GM12865 (cell line): ENCODE data around the gene NMBR.
"Not testable (repeated sequence)": the region's sequence is repeated elsewhere in the genome, so short reads cannot be mapped to it uniquely, and the experiment has no call there.

Experiments
- DNase-seq: peaks from one replicate; pipeline ENCODE4 v3.0.0; 2010; ENCODE audit warnings: low read depth
- H3K4me3 ChIP-seq: 2 replicates; pipeline ENCODE4 v1.5.1; 2011; ENCODE audit warnings: mild to moderate bottlenecking, low read depth, low read length, control low read depth
- TF ChIP-seq, protein P1 (sequence below): IDR thresholded peaks from 2 replicates; pipeline ENCODE4 v1.5.1; 2011; ENCODE audit warnings: low read length, control low read depth, low read depth, inconsistent platforms; ENCODE audit not compliant: insufficient read depth; ENCODE audit errors: missing control alignments

NMBR gene

DNA sequence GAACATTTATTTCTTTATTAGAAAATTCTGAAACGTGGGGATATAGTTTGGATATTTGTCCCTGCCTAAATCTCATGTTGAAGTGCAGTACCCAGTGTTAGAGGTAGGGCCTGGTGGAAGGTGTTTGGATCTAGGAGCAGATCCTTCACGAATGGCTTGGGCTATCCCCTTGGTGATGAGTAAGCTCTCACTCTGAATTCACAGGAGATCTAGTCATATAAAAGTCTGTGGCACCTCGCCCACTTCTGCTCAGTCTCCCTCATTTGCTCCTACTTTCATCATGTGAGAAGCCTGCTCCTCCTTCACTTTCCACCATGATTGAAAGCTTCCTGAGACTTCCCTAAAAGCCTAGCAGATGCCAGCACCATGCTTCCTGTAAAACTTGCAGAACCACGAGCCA is 111.0 kb downstream of the NMBR start:
- TF ChIP-seq, protein P1, sequence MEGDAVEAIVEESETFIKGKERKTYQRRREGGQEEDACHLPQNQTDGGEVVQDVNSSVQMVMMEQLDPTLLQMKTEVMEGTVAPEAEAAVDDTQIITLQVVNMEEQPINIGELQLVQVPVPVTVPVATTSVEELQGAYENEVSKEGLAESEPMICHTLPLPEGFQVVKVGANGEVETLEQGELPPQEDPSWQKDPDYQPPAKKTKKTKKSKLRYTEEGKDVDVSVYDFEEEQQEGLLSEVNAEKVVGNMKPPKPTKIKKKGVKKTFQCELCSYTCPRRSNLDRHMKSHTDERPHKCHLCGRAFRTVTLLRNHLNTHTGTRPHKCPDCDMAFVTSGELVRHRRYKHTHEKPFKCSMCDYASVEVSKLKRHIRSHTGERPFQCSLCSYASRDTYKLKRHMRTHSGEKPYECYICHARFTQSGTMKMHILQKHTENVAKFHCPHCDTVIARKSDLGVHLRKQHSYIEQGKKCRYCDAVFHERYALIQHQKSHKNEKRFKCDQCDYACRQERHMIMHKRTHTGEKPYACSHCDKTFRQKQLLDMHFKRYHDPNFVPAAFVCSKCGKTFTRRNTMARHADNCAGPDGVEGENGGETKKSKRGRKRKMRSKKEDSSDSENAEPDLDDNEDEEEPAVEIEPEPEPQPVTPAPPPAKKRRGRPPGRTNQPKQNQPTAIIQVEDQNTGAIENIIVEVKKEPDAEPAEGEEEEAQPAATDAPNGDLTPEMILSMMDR, result no peak
- DNase-seq, result no peak
- H3K4me3 ChIP-seq, result no peak overlapping the region

DNA sequence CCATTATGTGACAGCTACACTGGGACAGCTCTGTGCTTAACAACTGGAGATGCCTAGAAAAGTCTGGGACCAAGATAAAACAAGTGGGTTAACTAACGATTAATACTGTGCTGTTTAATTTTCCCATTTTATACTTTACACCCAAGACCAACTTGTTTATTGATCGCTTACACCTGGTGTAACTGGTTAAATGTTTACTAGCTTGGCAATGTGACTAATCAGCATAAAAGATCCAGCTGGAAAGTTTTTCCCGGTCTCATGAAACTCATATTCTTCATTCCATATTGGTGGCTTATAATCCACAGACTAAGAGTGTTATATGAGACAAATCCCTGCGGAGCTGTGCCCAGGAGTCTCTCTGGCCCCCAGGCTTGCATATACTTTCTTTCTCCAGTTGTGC is 115.9 kb downstream of the NMBR start:
- H3K4me3 ChIP-seq, result no peak overlapping the region
- TF ChIP-seq, protein P1, result no peak

DNA sequence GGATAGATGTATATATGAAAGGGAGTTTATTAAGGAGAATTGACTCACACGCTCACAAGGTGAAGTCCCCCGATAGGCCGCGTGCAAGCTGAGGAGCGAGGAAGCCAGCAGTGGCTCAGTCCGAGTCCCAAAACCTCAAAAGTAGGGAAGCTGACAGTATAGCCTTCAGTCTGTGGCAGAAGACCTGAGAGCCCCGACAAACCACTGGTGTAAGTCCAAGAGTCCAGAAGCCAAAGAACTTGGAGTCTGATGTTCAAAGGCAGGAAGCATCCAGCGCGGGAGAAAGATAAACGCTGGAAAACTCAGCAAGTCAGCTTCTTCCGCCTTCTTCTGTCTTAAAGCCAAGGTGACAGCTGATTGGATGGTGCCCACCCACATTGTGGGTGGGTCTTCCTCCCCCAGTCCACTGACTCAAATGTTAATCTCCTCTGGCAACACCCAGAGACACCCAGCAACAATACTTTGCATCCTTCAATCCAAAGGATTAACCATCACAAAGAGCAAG is 116.8 kb downstream of the NMBR start:
- no peak for DNase-seq
- TF ChIP-seq, protein P1, result no peak
- H3K4me3 ChIP-seq, result no peak overlapping the region

More for the DNA sequence above, 115.9 kb downstream of the NMBR start:
- DNase-seq, result no peak

DNA sequence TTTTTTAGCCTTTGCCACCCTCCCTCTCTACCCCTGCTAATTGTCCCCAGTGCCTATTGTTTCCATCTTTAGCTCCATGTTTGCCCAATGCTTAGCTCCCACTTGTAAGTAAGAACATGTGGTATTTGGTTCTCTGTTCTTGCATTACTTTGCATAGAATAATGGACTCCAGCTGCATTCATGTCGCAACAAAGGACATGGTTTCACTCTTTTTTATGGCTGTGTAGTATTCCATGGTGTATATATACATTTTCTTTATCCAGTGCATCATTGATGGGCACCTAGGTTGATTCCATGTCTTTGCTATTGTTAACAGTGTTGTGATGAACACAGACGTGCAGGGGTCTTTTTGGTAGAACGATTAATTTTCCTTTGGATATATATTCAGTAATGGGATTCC is 118.4 kb downstream of the NMBR start:
- no peak overlapping the region for H3K4me3 ChIP-seq
- TF ChIP-seq, protein P1, result no peak
- no peak for DNase-seq

DNA sequence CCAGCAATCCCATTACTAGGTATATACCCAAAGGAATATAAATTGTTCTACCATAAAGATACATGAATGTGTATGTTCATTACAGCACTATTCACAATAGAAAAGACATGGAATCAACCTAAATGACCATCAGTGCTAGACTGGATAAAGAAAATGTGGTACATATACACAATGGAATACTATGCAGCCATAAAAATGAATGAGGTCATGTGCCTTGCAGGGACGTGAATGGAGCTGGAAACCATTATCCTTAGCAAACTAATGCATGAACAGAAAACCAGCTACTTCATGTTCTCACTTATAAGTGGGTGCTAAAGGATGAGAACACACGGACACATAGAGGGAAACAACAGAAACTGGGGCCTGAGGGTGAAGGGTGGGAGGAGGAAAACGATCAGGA is 119.1 kb downstream of the NMBR start:
- not testable (repeated sequence) for DNase-seq, H3K4me3 ChIP-seq

DNA sequence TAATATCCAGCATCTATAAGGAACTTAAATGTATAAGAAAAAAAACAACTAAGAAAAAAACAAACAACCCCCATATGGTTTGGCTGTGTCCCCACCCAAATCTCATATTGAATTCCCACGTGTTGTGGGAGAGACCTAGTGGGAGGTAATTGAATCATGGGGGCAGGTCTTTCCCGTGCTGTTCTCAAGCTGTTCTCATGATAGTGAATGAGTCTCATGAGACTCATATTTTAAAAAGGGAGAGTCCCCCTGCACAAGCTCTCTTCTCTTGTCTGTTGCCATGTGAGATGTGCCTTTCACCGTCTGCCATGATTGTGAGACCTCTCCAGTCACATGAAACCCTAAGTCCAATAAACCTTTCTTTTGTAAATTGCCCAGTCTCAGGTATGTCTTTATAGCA is 119.8 kb downstream of the NMBR start:
- H3K4me3 ChIP-seq, result no peak overlapping the region
- TF ChIP-seq, protein P1, result no peak
- no peak for DNase-seq

DNA sequence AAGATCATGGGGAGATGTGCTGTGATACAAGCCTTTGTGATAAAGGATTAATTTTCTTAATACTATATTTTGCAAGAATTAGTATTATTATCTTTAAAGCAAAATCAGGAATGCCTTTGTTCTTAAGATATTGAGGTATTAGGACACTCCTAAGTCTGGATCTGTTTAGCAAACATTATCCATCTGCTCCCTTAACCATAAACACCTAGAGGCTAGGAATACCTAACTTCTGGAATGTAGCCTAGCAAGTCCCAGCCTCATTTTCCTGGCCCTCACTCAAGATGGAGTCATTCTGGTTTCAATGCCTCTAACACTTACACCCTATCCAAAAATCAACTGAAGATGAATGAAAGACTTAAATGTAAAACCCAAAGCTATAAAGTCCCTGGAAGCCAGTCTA is 120.5 kb downstream of the NMBR start:
- H3K4me3 ChIP-seq, result no peak overlapping the region
- no peak for DNase-seq
- TF ChIP-seq, protein P1, result no peak
